HG03025 (cell line): Measurements from ENCODE around the gene STARD7.
A peak's percentile ranks its signal among the peaks of the same experiment; 100 is the strongest.

Experiments
- ATAC-seq: cut with Tn5 transposase; IDR thresholded peaks from one replicate; pipeline ENCODE4 v1.9.1; 2021; ENCODE audit warnings: mild to moderate bottlenecking, moderate library complexity; ENCODE audit not compliant: unreplicated experiment, low FRiP score

STARD7 gene

DNA sequence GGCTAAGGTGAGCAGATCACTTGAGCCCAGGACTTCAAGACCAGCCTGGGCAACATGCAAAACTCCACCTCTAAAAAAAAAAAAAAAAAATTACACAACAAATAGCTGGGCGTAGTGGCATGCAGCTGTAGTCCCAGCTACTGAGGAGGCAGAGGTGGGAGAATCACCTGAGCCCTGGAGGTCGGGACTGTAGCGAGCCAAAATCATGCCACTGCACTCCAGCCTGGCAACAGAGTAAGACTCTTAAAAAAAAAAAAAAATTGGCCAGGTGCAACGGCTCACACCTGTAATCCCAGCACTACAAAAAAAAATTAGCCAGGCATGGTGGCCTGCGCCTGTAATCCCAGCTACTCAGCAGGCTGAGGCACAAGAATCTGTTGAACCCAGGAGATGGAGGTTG is 7.3 kb downstream of the STARD7 start:
- ATAC-seq = no peak

DNA sequence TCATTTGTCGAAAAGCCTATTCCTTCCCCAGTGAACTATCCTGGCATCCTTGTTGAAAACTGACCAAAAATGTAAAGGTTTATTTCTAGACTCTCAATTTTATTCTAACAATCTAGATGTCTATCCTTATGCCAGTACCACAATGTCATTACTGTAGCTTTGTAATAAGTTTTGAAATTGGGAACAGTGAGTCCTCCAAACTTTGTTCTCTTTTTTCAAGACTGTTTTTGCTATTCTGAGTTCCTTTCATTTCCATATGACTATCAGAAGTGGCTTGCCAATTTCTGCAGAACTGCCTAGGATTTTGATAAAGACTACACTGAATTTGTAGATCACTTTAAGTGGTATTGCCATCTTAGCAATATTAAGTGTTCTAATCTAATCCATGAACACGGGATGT is 9.7 kb downstream of the STARD7 start:
- no peak for ATAC-seq

DNA sequence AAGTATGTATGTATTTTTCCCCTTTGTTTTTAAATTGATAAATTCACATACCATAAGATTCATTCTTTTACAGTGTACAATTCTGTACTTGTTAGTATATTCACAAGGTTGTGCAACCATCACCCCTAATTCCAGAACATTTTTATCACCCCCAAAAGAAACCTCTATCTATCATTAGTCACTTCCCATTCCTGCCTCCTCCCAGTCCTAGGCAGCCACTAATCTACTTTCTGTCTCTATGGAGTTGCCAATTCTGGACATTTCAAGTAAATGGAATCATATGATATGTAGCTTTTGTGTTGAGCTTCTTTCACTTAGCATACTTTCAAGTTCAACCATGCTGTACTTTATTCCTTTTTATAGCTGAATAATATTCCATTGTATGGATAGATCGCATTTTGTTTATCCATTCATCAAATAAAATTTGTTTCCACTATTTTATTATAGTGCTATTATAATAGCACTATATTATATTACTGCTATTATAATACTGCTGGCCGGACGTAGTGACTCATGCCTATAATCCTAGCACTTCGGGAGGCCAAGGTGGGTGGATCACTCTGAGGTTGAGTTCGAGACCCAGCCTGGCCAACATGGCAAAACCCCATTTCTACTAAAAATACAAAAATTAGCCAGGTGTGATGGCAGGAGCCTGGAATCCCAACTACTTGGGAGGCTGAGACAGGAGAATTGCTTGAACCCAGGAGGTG is 10.9 kb downstream of the STARD7 start:
- no peak for ATAC-seq

DNA sequence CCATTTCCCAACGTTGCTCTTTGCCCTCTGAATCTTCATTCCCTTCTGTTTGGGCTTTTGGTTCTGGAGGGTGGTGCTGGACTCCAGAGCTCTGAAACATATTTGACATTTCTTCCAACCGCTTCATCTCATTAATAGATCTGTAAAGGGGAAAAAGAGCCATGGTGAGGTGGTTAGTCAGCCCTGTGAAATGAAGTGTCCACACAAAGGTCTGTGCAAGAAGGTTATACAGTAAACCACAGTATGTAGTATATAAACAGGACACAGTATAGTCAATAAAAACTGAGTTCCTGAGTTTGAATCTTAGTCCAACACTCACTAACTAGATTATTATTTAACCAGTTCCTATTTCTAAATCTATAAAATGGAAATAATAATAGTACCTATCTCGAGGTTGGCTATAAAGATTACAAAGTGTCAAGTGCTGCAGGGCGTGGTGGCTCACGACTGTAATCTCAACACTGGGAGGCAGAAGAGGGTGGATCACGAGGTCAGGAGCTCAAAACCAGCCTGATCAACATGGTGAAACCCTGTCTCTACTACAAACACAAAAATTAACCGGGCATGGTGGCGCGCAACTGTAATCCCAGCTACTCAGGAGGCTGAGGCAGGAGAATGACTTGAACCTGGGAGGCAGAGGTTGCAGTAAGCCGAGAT is 13.1 kb downstream of the STARD7 start:
- no peak for ATAC-seq

DNA sequence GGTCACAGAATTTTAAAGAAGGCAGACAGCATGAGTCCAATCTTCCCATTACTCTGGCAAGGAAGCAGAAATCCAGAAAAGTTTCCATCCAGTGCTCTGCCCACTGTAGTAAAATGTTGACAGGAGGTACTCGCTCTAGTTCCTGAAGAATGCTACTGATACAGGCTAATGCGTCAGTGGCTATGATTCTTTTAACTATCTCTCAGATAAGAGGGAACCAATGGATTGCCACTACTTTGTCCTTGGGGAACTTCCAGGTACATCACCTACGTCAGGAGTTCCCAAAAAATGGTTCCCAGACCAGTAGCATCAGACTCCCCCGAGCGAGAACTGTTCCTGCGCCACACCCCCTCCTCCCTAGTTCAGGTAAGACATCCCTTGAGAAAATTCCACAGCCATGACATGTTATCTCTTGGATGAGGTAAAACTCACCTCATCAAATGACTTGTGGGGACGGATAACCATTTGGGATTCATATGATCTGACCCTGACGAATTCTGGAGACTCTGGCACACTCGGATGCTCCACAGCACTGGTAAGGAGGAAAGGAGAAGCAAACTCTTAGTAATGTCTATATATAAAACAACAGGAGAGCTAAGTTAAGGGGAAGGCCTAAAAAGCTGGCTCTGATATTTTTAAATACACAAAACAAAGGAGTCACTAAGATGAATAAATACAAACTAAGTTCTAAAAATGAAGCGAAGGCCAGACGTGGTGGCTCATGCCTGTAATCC is 16.5 kb downstream of the STARD7 start:
- no peak for ATAC-seq

DNA sequence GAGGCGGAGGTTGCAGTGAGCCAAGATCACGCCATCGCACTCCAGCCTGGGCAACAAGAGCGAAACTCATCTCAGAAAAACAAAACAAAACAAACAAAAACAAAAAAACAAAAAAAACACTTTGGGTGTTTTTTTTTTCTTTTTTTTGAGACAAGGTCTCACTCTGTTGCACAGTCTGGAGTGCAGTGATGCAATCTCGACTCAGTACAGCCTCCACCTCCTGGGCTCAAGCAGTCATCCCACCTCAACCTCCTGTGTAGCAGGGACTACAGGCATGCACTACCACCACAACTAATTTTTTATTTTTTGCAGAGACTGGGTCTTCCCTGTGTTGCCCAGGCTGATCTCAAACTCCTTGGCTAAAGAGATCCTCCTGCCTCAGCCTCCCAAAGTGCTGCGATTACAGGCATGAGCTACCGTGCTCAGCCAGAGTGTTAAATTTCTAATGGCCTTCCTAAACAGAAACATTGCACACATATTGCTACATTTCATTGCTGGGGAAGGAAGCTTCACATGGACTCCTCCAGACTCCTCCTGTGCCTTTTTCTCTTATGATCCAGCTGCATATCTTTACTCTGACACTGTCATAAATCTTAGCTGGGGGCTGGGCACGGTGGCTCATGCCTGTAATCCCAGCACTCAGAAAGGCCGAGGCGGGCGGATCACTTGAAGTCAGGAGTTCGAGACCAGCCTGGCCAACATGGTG is 19.7 kb downstream of the STARD7 start:
- ATAC-seq = no peak

DNA sequence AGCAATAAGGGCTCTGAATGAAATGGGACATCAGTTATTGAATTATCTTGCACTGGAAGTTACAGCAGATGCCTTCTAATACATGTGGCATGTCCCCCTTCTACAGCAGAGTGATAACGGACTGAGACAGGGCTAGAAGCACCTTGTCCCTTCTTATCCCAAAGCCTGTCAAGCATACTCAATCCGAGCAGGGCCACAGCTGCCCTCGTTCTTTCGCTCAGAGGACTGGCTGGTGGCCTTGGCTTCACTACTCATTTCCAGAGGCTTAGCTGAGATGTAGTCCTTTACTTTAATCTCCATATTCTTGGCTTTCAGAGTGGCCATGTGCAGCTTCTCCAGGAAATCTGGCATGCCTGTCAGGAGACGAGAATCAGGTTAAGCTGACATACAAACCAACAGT is 22.1 kb downstream of the STARD7 start:
- ATAC-seq = no peak

DNA sequence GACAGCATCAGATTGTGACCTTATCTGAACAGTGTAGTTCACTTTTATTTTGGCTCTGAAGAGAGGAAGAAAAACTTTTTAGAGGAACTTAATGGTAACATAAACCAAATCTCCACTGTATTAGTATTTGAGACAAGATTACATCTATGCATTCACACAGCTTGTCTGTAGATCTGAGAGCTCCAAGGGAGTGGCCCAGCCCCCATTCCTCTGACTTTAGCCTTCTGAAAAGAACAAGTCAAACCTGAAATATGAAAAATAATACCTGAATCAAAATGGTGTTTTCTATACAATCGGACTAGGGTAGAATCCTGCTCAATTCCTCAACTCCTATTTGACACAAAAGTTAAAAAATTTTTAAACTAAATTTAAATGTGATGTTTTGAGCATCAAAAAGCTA is 23.1 kb downstream of the STARD7 start:
- ATAC-seq = no peak

DNA sequence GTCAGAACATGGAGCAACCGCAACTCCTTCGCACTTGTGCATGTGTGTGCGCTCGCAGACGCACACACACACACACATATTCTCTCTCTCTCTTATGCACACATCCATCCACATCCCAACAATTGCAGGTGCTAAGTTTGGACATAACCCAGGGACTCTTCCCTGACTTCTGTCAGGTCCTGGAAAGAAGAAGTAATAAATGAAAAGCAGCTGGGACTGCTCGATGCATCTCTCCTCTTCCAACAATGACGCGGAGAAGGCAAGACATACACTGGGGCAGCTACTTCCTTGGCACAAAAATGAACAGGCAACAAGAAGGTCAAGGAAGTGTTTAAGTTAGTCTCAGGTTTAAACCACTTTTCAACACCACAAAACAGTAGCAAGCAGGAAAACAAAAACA is 23.6 kb downstream of the STARD7 start:
- ATAC-seq = no peak

DNA sequence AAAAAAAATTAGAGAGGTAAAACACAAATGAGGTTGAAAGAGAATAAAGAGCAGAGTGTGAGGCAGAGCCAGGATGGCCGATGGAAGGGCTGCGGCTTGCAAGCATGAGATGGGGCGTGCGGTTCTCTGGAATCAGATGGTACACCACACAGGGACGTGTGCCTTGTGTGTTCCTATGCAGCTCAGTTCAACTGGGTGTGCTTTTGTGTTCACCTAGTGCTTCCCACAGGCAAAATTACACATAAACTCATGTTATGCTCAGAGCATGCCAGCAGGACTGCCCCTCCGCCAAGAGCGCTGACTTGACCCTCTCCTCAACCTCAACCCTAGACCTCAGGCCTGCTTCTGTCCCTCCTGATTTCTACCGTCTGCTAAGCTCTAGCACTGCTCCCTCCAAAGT is 24.4 kb downstream of the STARD7 start:
- no peak for ATAC-seq

DNA sequence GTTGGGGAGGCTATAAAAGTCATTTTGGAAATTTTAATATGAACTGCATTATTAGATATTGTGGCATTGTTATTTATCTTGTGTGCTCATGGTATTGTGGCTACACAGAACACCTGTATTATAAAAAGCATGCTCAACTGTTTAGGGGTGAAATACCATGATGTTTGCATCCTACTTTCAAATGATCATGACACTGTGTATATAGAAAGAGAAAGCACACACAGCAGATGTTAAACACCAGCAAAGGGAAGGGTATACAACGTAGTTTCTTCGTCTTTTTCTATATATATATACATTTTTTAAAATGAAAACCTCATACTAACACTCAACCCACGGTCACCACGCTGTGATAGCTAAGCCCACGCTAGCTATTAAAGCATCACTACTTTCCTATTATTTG is 27.1 kb downstream of the STARD7 start:
- ATAC-seq = no peak

DNA sequence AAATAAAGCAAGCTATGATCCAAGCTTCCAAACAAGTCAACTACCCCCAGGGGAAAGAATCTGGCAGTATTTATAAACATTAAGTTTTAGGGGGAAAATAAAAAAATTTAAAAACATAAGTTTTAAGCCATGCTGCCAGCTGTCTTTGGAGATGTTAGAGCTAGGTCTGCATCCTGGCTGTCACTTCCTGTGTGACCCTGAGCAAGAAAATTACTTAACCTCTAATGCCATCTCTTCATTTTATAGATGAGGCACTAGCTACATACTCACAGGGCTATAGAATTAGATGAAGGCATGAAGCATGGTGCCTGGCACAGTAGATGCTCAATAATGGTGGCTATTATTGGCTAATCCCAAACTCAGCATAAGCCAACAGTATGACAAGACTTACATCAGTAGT is 28.1 kb downstream of the STARD7 start:
- ATAC-seq = no peak

DNA sequence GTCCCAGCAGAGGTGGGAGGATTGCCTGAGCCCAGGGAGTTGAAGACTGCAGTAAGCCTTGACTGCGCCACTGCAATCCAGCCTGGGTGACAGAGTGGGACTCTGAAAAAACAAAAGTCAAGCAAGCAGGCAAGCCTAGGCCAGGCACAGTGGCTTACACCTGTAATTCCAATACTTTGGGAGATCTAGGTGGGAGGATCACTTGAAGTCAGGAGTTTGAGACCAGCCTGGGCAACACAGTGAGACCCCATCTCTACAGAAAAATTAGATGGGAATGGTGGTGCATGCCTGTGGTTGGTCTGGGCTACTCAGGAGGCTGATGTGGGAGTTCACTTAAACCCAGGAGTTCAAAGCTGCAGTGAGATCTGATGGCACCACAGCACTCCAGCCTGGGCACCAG is 28.6 kb downstream of the STARD7 start:
- ATAC-seq = no peak

DNA sequence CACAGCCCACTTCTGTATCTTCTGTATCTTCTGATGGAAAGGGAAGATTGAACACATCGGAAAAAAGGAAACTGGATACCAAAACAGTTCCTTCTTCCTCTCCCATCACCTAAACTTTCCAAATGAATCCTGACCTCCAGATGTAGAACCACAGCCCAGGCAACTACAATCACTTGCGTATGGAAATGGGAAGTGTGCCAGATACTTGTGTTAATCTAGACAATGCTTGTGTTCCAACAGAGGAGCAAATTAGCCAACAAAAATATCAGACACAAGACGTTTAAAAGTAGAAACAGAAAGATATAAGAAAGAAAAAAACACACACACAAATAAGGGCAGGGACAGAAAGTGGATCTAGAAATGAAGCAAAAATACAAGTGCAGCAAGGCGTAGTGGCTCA is 32.0 kb downstream of the STARD7 start:
- no peak for ATAC-seq

DNA sequence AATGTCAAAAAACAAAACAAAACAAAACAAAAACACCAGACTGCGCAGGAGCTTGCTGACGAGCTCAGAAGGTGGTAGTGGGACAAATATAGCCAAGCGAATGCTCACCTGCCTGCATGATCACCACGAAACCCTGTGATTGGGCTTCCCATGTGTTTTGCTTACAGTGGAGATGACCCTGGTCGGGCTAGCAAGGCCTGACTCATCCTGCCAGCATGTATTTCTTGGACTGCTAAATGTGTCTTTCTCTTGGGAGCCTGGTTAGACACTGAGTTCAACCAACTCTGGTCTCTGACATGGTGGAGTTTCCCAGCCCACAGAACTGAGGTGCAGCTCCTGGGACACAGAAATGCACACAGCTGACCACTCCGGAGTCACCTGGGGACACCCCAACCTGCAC is 32.7 kb downstream of the STARD7 start:
- no peak for ATAC-seq

DNA sequence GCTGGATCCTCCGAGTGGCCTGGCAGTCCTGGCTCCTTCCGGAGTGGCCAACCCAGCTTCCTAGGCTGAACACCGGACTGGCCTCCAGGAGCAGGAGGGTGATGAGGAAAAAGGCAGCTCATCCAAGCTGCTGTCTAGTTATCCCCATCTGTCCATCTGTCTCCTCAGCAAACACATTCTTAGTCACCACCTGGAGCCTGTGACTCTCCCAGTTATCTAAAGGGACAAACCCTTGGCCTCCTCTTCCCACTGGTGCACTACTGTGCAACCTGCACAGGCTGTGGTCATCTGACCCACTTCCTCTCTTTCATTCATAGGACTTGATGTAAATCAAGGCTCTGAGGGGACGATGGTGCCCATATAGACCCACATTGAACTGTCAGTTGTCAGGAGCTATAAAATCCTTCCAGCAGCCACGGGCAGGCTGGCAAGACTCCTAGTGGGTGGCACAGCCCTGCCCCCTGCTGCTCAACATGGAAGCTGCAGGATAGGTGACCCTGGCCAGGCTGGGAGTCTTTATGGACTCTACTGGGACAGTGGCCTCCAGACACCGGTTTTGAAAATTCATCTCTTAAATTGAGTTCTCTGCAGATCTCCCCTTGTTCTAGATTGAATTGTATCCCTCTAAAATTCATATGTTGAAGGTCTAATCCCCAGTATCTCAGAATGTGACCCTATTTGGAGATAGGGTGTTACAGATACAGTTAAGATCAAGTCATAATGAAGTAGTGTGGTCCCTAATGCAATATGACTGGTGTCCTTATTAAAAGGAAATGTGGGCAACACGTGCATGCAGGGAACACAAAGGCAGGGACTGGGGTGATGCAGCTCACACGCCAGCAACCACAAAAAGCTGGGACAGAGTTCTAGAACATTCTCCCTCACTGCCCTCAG is 34.1 kb downstream of the STARD7 start:
- peak; percentile 49 for ATAC-seq

DNA sequence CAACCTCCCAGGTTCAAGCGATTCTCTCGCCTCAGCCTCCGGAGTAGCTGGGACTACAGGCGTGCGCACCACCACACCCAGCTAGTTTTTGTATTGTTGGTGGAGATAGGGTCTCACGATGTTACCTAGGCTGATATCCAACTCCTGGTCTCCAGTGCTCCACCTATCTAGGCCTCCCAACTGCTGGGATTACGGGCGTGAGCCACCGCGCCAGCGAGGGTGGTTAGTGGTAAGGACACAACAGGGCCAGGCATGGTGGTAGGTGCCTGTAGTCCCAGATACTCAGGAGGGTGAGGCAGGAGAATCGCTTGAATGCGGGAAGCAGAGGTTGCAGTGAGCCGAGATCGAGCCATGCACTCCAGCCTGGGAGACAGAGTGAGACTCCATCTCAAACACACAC is 36.8 kb downstream of the STARD7 start:
- ATAC-seq = no peak

DNA sequence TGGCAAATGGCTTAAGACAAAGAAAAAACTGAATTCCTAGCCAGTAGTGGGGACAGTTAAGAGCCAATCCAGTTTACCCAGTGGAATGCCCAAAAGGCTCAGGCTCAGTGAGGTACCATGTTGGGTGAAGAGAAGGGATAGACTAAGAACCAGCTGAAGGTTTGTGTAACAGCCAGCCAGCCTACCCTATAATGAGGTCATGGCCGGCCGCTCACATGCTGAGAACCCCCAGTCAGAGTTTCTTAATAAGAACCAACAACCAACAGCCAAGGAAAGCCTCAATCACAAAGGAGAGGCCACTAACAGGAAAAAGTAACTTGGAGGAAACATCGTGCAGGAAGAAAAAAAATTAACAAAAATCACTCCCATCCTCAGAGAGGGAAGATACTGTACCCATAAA is 38.0 kb downstream of the STARD7 start:
- no peak for ATAC-seq

DNA sequence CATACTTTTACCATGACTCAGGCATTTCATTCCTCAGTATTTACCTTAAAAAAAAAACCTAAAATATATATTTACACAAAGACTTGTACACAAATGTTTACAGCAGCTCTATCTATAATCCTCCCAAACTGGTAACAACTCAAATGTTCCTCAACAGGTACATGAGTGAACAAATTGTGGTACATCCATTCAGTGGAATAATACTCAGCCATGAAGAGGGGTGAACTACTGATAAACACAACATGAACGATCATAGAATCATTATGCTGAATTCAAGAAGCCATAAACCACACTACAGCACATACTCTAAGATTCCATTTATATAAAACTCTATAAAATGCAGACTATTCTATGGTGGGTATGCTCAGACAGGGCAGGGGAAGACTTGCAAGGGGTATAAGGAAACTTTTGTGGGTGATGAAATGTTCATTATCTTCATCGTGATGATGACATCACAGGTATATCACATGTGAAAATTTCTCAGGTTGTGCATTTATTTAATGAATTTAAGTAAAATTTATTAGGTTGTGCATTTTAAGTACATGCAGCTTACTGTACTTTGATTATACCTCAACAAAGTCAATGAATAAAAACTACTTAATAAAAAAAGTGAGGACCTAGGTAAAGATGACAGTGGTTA is 38.6 kb downstream of the STARD7 start:
- ATAC-seq = no peak
